Adrenal gland (tissue), 5 donors: ENCODE data around the gene MACROD2.

Experiments
- POLR2A ChIP-seq, 2 donors: fragments of 450-650 bp; IDR thresholded peaks; one replicate each; pipeline ENCODE4 v1.6.1; 2017; ENCODE audit warnings: antibody characterized with exemption in 2 of 2, mild to moderate bottlenecking in 2 of 2, moderate library complexity in 1 of 2
- TF ChIP-seq, protein P1 (sequence below), 6 experiments: fragments of 450-650 bp in 4 of 6; fragments of 200-600 bp in 2 of 6; sonication (generic) in 1 of 6; IDR thresholded peaks; 1 replicate in 5 of 6; 2 replicates in 1 of 6; pipeline versions ENCODE4 v1.5.1 to v1.8.0; 2016 to 2021; ENCODE audit warnings: antibody characterized with exemption in 6 of 6, mild to moderate bottlenecking in 2 of 6, moderate library complexity in 1 of 6
- donor health status: DM: no; HTN: no; CAD: no.

DNA sequence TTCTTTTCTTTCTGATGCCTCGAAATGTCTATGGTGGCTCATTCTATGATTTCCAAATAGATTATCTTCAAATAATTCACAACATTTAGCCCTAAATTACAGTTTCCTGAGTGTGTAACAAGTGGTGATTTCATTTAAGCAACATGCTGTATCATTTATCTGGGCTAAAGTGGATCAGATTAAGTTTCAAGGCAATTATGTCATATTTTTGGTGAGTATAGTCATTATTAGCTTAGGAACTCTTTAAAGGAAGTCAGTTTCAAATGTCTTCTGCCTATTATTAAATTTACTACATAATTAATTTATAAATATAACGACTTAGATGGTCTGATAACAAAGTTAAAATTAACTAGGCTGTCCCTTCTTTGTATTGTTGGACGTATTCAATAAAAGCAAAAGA is 1190.0 kb downstream of the MACROD2 start:
- TF ChIP-seq, protein P1, sequence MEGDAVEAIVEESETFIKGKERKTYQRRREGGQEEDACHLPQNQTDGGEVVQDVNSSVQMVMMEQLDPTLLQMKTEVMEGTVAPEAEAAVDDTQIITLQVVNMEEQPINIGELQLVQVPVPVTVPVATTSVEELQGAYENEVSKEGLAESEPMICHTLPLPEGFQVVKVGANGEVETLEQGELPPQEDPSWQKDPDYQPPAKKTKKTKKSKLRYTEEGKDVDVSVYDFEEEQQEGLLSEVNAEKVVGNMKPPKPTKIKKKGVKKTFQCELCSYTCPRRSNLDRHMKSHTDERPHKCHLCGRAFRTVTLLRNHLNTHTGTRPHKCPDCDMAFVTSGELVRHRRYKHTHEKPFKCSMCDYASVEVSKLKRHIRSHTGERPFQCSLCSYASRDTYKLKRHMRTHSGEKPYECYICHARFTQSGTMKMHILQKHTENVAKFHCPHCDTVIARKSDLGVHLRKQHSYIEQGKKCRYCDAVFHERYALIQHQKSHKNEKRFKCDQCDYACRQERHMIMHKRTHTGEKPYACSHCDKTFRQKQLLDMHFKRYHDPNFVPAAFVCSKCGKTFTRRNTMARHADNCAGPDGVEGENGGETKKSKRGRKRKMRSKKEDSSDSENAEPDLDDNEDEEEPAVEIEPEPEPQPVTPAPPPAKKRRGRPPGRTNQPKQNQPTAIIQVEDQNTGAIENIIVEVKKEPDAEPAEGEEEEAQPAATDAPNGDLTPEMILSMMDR (IDR thresholded peaks at IDR 0.05): no peak
- no peak for TF ChIP-seq POLR2A (IDR thresholded peaks at IDR 0.05)
